ENCODE measurements around the gene NUP107. TPM values are rescaled to one million over a fixed set of nuclear protein-coding genes. Genes with fewer than 3 reads are reported as not detected.

Gene NUP107
- total and polyA plus RNA-seq, 4 donors, result 32.3 to 56.2 (median 46.8) TPM

DNA sequence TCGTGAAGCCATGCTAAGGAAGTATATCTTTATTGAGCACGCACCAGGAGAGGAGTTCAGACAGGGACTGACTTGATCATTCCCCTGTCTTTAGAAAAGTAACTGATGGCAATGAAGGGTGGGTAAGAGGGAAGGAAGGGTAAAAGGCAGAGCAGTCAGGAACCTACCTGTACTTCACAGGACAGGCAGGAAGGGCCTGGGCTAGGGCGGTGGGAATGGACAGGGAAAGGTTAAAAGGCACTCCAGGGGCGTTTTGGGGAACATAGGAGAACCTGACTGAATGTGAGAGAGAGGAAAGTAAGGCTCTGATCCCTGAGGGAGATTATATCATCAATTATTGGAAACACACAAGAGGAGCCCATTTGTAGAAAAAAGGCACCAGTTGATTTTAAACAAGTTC, 63.1 kb downstream of the NUP107 start:
- no peak for DNase-seq (ENCODE audit: low read depth in 4 of 6, low spot score in 6 of 6)
- no peak overlapping the region for H3K27ac ChIP-seq (ENCODE audit: low read depth, low read length)
- no peaks in the 10 kb centered on the region for H3K9me3 ChIP-seq (ENCODE audit: control insufficient read depth, insufficient read depth, low read length)
- no peak overlapping the region for H3K4me3 ChIP-seq (ENCODE audit: low read depth, low read length)
- 82% methylated on average over 2 of the region's 4 CpGs for WGBS (ENCODE audit: insufficient coverage)
- H3K27me3 ChIP-seq (ENCODE audit: control insufficient read depth, insufficient read depth, low read length), result no peaks in the 10 kb centered on the region
- H3K36me3 ChIP-seq (ENCODE audit: control insufficient read depth, insufficient read depth, low read length), result peaks cover 34% of the 10 kb centered on the region
- H3K4me1 ChIP-seq (ENCODE audit: control insufficient read depth, insufficient read depth, low read length), result peaks cover 15% of the 10 kb centered on the region

DNA sequence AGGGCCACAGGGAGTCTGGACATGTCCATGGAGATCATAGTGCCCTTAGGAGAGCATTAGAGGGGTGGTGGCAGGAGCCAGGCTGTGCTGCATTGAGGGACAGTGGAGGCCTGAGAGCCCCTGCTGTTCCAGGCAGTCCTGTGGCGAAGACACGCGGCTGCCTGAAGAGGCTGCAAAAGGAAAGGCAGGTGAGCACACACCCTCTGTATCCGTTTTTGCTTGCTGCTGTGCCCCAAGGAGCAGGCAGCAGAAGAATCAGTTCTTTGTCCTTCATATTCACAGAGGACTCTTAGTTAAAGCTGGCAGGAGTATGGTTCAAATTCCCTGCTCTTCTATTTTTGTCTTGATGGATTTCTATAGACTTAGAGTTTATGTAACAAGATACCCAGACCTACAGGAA, 63.7 kb downstream of the NUP107 start:
- Histone ChIP-seq H3K27me3 (ENCODE audit: control insufficient read depth, insufficient read depth, low read length) (no peaks in the 10 kb centered on the region), H3K27ac (ENCODE audit: low read depth, low read length) (no peak overlapping the region), H3K9me3 (ENCODE audit: control insufficient read depth, insufficient read depth, low read length) (no peaks in the 10 kb centered on the region), H3K36me3 (ENCODE audit: control insufficient read depth, insufficient read depth, low read length) (peaks cover 37% of the 10 kb centered on the region), H3K4me1 (ENCODE audit: control insufficient read depth, insufficient read depth, low read length) (peaks cover 15% of the 10 kb centered on the region), H3K4me3 (ENCODE audit: low read depth, low read length) (no peak overlapping the region)
- DNase-seq (ENCODE audit: low read depth in 4 of 6, low spot score in 6 of 6), result no peak
- 53% methylated on average over 3 of the region's 4 CpGs for WGBS (ENCODE audit: insufficient coverage)

DNA sequence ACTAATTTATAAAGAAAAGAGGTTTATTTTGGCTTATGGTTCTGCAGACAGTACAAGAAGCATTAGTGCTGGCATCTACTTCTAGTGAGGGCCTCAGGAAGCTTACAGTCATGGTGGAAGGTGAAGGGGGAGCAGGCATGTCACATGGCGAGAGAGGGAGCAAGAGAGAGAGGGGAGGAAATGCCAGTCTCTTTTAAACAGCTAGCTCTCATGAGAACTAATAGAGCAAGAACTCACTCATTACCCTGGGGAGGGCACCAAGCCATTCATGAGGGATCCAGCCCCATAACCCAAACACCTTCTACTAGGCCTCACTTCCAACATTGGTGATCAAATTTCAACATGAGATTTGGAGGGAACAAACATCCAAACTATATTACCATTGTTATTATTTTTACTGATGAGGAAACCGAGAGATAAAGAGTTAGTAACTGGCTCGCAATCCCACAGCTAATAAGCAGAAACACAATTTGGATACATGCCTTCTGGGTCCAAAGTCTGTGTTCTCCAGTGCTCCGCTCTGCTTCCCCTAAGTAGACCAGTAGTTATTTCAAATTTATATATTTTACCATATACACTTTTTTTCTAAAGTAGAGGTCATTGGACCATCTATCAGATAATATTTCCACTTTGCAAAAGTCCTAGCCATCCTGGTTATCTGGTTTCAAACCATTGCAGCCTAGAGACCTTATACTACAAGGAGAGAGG, 68.9 kb downstream of the NUP107 start:
- no peak for DNase-seq (ENCODE audit: low read depth in 4 of 6, low spot score in 6 of 6)
- Histone ChIP-seq H3K9me3 (ENCODE audit: control insufficient read depth, insufficient read depth, low read length) (no peaks in the 10 kb centered on the region), H3K36me3 (ENCODE audit: control insufficient read depth, insufficient read depth, low read length) (peaks cover 43% of the 10 kb centered on the region), H3K27ac (ENCODE audit: low read depth, low read length) (no peak overlapping the region), H3K4me3 (ENCODE audit: low read depth, low read length) (no peak overlapping the region), H3K4me1 (ENCODE audit: control insufficient read depth, insufficient read depth, low read length) (no peaks in the 10 kb centered on the region), H3K27me3 (ENCODE audit: control insufficient read depth, insufficient read depth, low read length) (no peaks in the 10 kb centered on the region)
- WGBS (ENCODE audit: insufficient coverage), result no CpG with 5 or more reads among the region's 4 CpGs

DNA sequence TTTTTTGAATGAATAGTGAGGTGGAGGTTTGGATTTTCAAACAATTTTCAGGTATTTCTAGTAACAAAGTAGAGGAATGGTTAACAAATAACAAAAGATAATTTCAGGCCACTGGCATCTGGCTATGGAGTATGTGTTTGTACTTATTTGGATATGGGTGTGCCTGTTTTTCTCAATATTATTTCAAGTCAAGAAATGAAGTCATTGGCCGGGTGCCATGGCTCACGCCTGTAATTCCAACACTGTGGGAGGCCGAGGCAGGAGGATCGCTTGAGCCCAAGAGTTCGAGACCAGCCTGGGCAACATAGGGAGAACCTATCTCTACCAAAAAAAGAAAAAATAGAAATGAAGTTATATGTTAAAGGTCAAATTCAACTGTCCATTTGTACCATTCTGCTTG, 73.1 kb downstream of the NUP107 start:
- Histone ChIP-seq H3K4me3 (ENCODE audit: low read depth, low read length) (no peak overlapping the region), H3K27ac (ENCODE audit: low read depth, low read length) (no peak overlapping the region), H3K27me3 (ENCODE audit: control insufficient read depth, insufficient read depth, low read length) (no peaks in the 10 kb centered on the region), H3K9me3 (ENCODE audit: control insufficient read depth, insufficient read depth, low read length) (no peaks in the 10 kb centered on the region), H3K36me3 (ENCODE audit: control insufficient read depth, insufficient read depth, low read length) (peaks cover 32% of the 10 kb centered on the region), H3K4me1 (ENCODE audit: control insufficient read depth, insufficient read depth, low read length) (no peaks in the 10 kb centered on the region)
- whole genome bisulfite sequencing (ENCODE audit: insufficient coverage), result no CpG with 5 or more reads among the region's 5 CpGs
- DNase-seq (ENCODE audit: low read depth in 4 of 6, low spot score in 6 of 6), result no peak

DNA sequence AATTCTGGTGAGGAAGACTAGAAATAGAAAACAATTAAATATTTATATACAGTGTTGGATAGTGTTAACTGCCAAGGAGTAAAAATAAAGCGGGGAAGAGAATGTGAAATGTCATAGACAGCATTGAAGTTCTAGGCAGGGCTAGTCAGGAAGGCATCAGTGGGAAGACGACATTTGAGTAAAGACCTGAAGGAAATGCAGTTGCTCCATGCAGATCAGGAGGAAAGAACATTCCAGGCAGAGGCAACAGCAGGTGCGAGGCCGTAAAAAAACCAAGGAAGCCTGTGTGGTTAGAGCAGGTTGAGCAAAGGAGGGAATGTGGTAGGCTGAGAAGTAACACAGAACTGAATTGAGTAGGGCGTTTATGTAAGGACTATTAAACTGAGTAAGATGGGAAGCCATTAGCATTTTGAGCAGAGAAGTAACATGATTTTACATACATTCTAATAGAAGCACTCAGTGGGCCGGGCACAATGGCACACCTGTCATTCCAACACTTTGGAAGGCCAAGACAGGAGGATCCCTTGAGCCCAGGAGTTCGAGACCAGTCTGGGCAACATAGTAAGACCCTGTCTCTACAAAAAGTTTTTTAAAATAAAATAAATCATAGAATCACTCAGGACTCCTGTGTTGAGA, 74.1 kb downstream of the NUP107 start:
- peaks cover 29% of the 10 kb centered on the region for H3K36me3 ChIP-seq (ENCODE audit: control insufficient read depth, insufficient read depth, low read length)
- 92% methylated on average over 4 of the region's 7 CpGs for WGBS (ENCODE audit: insufficient coverage)

DNA sequence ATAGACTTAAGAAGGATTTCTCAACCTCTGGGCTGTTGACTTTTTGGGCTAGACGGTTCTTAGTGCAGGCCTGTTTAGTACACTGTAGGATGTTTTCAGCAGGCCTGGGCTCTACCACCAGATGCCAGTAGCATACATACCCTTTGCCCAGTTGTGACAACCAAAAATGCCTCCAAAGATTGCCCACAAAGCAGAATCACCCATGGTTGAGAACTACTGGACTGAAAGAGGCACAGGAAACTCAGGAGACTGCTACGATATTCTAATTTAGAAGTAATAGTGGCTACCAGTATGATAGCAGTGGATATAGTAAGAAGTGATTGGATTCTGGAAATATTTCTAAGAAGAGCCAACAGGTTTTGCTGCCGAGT, 74.6 kb downstream of the NUP107 start:
- Histone ChIP-seq H3K4me3 (ENCODE audit: low read depth, low read length) (no peak overlapping the region), H3K9me3 (ENCODE audit: control insufficient read depth, insufficient read depth, low read length) (no peaks in the 10 kb centered on the region), H3K27me3 (ENCODE audit: control insufficient read depth, insufficient read depth, low read length) (no peaks in the 10 kb centered on the region), H3K36me3 (ENCODE audit: control insufficient read depth, insufficient read depth, low read length) (peaks cover 30% of the 10 kb centered on the region), H3K27ac (ENCODE audit: low read depth, low read length) (no peak overlapping the region), H3K4me1 (ENCODE audit: control insufficient read depth, insufficient read depth, low read length) (no peaks in the 10 kb centered on the region)
- DNase-seq (ENCODE audit: low read depth in 4 of 6, low spot score in 6 of 6), result no peak
- 100% methylated on average over 2 of the region's 3 CpGs for WGBS (ENCODE audit: insufficient coverage)

More for the DNA sequence above, 74.1 kb downstream of the NUP107 start:
- Histone ChIP-seq H3K4me3 (ENCODE audit: low read depth, low read length) (no peak overlapping the region), H3K4me1 (ENCODE audit: control insufficient read depth, insufficient read depth, low read length) (no peaks in the 10 kb centered on the region), H3K27me3 (ENCODE audit: control insufficient read depth, insufficient read depth, low read length) (no peaks in the 10 kb centered on the region), H3K9me3 (ENCODE audit: control insufficient read depth, insufficient read depth, low read length) (no peaks in the 10 kb centered on the region), H3K27ac (ENCODE audit: low read depth, low read length) (no peak overlapping the region)
- no peak for DNase-seq (ENCODE audit: low read depth in 4 of 6, low spot score in 6 of 6)

DNA sequence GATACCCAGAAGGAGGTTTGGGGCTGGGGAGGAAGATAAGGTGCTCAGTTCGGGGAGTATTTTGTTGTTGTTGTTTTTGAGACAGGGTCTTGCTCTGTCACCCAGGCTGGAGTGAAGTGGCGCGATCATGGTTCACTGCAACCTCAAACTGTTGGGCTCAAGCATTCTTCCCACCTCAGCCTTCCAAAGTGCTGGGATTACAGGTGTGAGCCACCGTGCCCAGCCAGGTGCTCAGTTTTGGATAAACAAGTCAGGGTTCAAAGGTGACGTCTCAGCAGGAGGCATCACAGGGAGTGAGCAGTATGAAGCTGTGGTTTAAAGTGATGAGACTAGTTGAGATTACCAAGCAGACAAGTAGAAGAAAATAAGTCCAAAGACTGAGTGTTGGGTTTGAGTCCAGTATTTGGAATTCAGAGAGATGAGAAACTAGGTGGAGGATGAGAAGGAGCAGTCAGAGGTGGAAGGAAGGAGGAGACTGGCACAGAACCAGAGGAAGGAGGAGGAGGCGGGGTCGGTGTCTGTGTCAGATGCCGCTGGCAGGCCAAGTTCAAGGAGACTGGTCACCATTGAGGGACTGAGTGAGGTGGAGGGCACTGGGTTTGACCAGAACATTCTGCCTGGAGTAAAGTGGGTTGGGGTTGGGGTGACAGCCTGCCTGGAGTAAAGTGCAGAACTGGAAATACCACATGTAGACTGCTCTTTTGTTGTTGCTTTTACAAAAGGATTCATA, 75.3 kb downstream of the NUP107 start:
- Histone ChIP-seq H3K27ac (ENCODE audit: low read depth, low read length) (no peak overlapping the region), H3K36me3 (ENCODE audit: control insufficient read depth, insufficient read depth, low read length) (peaks cover 31% of the 10 kb centered on the region), H3K4me1 (ENCODE audit: control insufficient read depth, insufficient read depth, low read length) (no peaks in the 10 kb centered on the region), H3K27me3 (ENCODE audit: control insufficient read depth, insufficient read depth, low read length) (no peaks in the 10 kb centered on the region), H3K9me3 (ENCODE audit: control insufficient read depth, insufficient read depth, low read length) (no peaks in the 10 kb centered on the region), H3K4me3 (ENCODE audit: low read depth, low read length) (no peak overlapping the region)
- no peak for DNase-seq (ENCODE audit: low read depth in 4 of 6, low spot score in 6 of 6)
- 91% methylated on average over 8 of the region's 8 CpGs for WGBS (ENCODE audit: insufficient coverage)

DNA sequence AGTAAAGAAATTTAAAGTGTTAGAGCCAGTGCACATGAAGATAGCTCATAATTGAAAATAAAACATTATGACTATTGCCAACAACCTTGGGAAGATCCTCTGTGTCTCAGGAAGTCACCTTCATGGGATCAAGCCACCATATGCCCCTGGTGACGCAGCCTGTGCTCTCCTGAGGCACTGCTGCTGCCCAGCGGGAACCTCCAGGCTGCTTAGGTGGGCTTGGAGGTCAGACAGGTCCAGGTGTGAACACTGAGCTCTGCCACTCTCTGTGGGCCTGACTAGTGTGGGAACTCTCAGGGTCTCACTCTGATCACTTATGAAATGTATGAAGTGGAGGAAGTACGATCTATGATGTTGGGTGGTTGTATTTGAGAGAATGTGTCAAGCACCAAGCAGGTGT, 75.9 kb downstream of the NUP107 start:
- no peak for DNase-seq (ENCODE audit: low read depth in 4 of 6, low spot score in 6 of 6)
- H3K36me3 ChIP-seq (ENCODE audit: control insufficient read depth, insufficient read depth, low read length), result peaks cover 33% of the 10 kb centered on the region
- no peak overlapping the region for H3K27ac ChIP-seq (ENCODE audit: low read depth, low read length)
- WGBS (ENCODE audit: insufficient coverage), result 96% methylated on average over 3 of the region's 3 CpGs
- H3K27me3 ChIP-seq (ENCODE audit: control insufficient read depth, insufficient read depth, low read length), result no peaks in the 10 kb centered on the region
- H3K4me1 ChIP-seq (ENCODE audit: control insufficient read depth, insufficient read depth, low read length), result no peaks in the 10 kb centered on the region
- no peaks in the 10 kb centered on the region for H3K9me3 ChIP-seq (ENCODE audit: control insufficient read depth, insufficient read depth, low read length)
- no peak overlapping the region for H3K4me3 ChIP-seq (ENCODE audit: low read depth, low read length)

DNA sequence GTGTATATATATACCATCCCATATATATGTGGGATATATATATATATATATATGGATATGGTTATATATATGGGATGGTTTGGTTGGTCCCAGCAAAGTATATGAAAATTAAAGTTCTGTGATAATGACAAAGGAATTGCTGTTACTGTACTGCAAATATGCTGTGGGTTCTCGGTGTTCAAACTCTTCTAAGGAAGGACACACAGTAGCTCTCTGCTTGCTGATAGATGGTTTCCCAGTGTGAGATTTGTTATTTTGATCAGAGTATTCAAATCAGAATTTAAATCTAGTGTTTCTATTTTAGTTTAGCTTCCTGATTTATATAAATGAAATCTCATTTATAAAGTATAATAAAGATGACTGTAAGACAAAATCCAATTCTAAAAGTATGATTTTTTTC, 78.9 kb downstream of the NUP107 start:
- Histone ChIP-seq H3K36me3 (ENCODE audit: control insufficient read depth, insufficient read depth, low read length) (peaks cover 30% of the 10 kb centered on the region), H3K9me3 (ENCODE audit: control insufficient read depth, insufficient read depth, low read length) (no peaks in the 10 kb centered on the region), H3K4me1 (ENCODE audit: control insufficient read depth, insufficient read depth, low read length) (no peaks in the 10 kb centered on the region), H3K27ac (ENCODE audit: low read depth, low read length) (no peak overlapping the region), H3K27me3 (ENCODE audit: control insufficient read depth, insufficient read depth, low read length) (no peaks in the 10 kb centered on the region), H3K4me3 (ENCODE audit: low read depth, low read length) (no peak overlapping the region)
- no peak for DNase-seq (ENCODE audit: low read depth in 4 of 6, low spot score in 6 of 6)
- WGBS (ENCODE audit: insufficient coverage), result no CpG with 5 or more reads among the region's 1 CpG

All from spinal cord (tissue), 10 donors.